GM18909 (cell line): ENCODE results near the gene C6orf118.

Experiments used
- ATAC-seq: cut with Tn5 transposase; IDR thresholded peaks from one replicate; pipeline ENCODE4 v1.9.1; 2021; ENCODE audit warnings: mild to moderate bottlenecking; ENCODE audit not compliant: unreplicated experiment, poor library complexity

C6orf118 gene

GRCh38 chr6:165308926-165309731 is at the start of gene C6orf118:
TSS of gene C6orf118 (minus strand) at chr6:165309605. CDS start at chr6:165309586, 19 bp downstream.
- no peak for ATAC-seq

DNA sequence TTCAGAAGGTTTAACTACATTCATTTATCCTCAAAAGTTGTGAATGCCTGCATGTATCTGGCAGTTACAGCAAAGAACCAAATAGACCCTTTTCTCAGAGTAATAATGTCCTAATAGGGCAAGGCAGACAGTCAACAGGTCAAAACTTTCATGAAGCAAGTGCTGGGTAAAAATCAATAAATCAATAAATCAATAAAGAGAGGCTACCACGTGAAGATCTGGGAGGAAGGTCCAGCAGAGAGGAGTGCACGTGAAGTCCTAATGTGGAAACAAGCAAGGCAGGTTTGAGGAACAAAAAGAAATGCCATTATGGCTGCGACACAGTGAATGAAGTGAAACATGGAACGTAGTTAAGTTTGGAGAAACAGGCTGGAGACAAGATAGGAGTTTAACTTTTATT is 36.3 kb upstream of the C6orf118 start:
- ATAC-seq, result no peak

GRCh38 chr6:165340532-165340931 is 31.1 kb upstream of the C6orf118 start:
- no peak for ATAC-seq

DNA sequence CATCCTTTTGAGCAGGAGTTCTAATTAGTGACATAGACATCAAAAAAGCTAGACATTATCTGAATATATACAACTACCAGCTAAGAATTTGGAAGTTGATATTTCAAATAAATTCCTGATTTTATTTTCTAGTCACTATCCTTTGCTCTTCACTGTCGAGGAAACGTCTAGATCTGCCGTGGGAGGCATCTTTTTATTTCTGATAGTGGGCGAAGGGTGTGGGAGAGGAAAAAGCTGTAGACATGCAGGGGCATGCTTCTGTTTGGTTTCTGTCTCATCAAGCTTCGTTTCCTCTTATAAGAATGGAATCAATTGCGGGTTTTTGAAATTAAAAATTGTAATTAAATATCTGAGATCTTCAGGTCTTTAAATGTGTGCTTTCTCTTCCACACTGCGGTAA is 16.2 kb upstream of the C6orf118 start:
- ATAC-seq, result no peak

DNA sequence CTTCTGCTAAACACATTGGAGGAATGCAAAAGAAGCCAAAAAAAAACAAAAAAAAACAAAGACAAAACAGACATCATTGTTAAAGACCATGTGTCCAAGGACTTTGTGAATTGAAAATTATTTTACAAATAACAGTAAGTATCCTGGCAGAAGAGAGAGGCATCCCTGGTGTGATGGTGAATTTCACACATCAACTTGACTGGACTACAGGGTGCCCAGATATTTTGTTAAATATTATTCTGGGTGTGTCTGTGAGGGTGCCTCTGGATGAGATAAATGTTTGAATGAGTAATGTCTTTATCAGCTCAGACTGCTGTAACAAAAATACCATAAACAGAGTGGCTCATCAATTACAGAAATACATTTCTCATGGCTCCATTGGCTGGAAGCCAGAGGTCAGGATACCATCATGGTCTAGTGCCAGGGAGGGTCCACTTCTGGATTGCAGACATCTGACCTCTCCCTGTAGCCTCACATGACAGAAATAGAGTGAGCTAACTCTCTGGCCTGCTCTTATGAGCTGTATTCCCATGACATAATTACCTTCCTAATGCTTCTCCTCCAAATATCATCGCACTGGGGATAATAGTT is 12.2 kb upstream of the C6orf118 start:
- no peak for ATAC-seq

DNA sequence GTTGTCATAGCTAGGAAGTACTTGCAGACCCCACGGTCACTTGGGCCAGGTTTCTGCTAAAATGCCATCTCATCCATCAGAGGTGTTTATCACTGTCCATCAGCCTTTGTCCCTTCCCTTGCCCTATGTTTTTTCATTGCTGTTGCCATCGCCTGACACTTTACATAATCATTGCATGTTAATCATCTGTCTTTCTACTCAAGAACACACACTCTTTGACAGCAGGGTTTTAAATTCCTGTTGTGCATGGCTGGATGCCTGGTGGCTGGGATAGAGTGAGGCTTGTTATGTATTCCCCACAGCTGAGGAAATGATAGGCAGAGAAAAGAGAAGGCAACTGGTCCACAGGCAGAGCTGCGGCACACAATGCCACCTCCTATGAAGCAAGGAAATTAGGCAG is 11.7 kb upstream of the C6orf118 start:
- no peak for ATAC-seq

- ATAC-seq, result no peak
Observed at GRCh38 chr6:165317723-165318122, 8.3 kb upstream of the C6orf118 start.

GRCh38 chr6:165306955-165307354 is 2.5 kb downstream of the C6orf118 start:
- no peak for ATAC-seq

DNA sequence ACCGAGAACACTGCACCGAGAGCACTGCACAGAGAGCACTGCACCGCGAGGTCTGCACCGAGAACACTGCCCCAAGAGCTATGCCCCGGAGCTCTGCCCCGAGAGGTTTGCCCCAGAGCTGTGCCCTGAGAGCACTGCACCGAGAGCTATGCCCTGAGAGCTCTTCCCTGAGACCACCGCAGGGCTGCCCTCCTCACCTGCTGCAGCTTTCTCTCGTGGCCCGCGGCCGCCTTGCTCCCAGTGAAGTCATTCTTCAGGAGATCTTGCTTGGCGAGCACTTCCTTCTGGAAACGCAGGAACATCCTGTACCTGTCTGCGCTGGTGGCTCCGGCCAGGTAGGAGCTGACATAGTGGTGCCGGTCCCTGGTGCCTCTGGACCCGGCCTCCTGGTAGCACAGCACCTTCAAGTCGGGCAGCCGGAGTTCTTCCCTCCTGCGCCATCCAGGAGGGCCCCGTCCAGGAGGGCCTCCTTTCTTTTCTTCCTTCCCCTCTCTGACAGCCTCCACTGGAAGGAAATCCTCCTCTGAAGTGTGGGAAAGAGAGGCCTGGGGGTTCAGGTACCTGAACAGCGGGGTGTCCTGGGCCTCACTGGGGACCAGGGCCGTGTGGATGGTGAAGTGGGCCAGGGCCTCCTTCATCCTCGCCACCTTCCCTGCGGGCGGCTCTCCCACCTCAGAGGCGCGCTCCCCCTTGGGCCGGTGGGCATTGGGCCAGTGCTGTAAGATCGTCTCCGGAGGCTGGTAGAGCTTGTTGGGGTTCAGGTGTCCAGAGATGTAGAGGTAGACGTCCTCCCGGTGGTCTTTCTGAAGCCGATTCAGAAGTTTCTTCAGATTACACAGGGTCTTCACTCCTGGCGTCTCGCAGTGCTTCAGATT is 7.8 kb downstream of the C6orf118 start:
- no peak for ATAC-seq

DNA sequence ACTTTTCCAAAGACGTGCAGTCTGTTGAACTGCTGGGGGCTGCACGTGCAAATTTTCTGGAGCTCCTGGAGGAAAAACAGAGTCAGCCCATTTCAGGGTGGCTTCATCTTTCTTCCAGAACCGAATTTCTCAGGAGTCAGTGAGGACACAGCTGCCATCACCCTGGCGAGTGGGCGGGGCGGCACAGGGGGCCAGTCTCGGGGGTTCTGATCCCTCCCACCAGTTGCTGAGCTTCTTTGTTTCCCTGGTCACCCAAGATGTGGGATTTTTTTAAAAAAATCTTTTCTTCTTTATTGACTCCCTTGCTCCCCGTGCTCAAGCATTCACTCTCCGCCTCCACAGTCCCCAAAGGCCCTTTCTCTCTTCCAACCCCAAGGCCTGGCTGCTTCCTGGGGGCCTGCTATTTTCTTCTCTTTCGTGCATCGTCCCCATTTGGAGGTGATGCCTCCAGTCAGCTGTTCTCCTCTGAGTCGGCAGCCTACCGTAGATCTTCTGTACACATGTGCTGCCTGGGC is 8.9 kb downstream of the C6orf118 start:
- ATAC-seq, result no peak

GRCh38 chr6:165298875-165299274 is 10.5 kb downstream of the C6orf118 start:
- ATAC-seq, result no peak

DNA sequence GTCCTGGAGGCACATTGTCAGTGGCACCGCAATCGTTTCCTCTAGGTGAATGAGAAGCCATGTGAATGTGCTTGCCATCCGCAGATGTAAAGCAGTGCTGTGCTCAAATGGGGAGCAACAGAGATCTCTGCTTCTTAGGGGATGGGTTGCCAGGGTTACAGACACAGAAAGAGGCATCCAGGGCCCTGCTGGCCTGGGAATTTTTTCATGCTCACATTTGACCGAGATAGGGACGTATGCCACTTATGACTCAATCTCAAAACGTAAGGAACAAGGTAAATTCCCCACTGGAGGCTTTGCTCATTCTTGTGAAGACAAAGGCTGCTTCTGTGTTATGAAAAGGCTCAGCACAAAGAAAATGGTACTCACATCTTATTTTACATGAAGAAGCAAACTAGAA is 11.0 kb downstream of the C6orf118 start:
- ATAC-seq, result no peak

GRCh38 chr6:165292657-165293056 is 16.7 kb downstream of the C6orf118 start:
- no peak for ATAC-seq

DNA sequence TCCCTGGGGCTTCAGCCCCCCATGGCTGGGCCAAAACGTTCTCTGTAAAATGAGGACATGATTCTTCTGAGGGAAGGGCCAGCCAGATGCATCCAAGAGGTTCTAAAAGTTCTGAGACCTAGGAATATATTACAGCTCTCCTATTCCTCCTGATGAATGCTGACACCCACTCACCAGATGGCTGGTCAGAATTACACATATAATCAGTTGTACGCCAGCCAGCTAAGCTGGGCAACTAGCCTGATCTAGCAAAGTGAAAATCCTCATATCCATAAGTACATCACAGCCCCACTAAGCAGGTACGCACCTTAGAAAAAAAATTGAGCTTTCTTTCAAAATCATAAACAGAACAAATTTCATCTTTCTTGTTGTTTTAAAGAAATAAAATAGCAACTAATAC is 34.8 kb downstream of the C6orf118 start:
- ATAC-seq, result no peak

DNA sequence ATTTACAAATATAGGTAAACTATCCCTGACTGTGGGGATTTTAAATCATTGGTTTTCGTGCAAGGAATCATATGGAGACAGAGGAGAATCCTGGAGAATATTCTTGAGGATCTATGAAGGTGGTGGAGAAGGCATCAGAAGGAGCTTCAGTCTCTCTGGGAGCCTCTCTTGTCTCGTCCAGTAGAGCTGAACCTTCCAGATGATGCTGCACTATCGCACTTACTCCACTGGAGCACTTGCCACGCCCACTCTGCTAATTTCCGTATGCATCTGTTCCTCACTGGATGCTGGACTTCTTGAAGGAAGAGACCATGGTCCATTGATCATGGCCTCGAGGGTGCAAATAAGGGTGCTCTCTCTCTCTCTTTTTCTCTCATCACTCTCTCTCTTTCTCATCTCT is 36.8 kb downstream of the C6orf118 start:
- ATAC-seq, result no peak

- ATAC-seq, result no peak
Observed at GRCh38 chr6:165268987-165269386, 40.4 kb downstream of the C6orf118 start.

GRCh38 chr6:165266621-165267020 is 42.8 kb downstream of the C6orf118 start:
- no peak for ATAC-seq

DNA sequence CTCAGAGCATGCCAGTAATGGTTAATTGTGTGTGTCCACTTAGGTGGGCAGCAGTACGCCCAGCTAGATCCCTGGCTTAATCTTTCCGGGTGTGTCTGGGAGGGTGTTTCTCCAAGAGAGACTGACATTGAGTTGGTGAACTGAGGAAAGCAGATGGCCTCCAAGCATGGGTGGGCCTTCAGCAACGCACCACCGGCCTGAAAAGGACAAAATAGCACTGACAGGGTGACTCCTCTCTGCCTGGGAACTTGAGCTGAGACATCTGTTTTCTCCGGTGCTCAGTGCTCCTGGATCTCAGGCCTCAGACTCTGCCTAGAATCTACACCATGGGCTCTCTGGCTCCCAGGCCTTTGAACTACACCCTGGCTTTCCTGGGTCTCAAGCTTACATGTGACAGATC is 43.2 kb downstream of the C6orf118 start:
- no peak for ATAC-seq

- no peak for ATAC-seq
Observed at GRCh38 chr6:165260462-165260861, 48.9 kb downstream of the C6orf118 start.

DNA sequence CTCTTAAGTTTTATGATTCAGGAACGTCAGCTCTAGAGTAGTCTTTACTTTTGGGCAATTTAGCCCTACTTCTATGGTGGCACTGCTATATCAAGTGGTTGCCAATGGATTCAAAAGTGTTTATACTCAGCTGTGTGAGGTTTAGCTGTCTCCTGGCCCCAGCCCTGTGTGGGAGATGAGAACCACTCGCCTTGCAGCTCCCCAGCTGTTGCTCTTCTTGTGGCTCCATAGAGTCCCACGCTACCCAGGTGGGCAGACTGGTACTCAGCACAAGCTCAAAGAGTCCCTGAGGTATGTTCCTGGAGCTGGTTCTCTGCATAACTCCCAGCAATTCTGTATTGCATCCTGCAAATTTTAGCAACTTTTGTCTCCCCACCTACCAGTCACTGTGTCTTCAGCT is 59.6 kb downstream of the C6orf118 start:
- ATAC-seq, result no peak

DNA sequence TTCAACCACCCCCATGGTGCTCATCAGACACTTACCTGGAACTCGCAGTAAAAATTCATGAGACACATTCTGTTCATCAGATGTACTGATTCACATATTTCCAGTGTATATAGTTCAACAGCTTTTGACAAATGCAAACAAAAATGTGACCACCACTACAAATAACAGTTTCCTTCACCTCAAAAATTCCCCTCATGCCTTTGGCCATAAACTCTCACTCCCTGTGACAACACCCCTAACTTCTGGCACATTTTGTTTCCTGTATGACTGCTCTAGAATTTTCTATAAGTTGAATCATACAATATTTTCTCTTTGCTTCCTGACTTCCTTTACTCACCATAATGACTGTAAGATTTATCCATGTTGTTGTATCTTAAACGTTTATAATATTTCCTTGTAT is 63.7 kb downstream of the C6orf118 start:
- no peak for ATAC-seq
